H9 (cell line): ENCODE results near the gene GPR176. TPM values are rescaled to one million over a fixed set of nuclear protein-coding genes. Genes with fewer than 3 reads are reported as not detected.

Experiments used
- DNase-seq: peaks from one replicate; pipeline ENCODE4 v3.0.0-alpha.2; 2017
- H2AFZ ChIP-seq: one replicate; pipeline ENCODE4 v1.6.1; 2013; ENCODE audit warnings: mild to moderate bottlenecking, low read length, control low read depth, moderate library complexity
- H2AK5ac ChIP-seq: 2 replicates; pipeline ENCODE4 v1.6.1; 2013; ENCODE audit warnings: low read length, control low read depth, mixed read lengths; ENCODE audit not compliant: insufficient read length
- H2BK120ac ChIP-seq: one replicate; pipeline ENCODE4 v1.6.1; 2013; ENCODE audit warnings: low read depth, mild to moderate bottlenecking, low read length, control low read depth, inconsistent platforms; ENCODE audit not compliant: poor library complexity, severe bottlenecking
- H2BK12ac ChIP-seq: 2 replicates; pipeline ENCODE4 v1.6.1; 2013; ENCODE audit warnings: low read length, control low read depth, mixed read lengths, low read depth; ENCODE audit not compliant: insufficient read length
- H2BK15ac ChIP-seq: 2 replicates; pipeline ENCODE4 v1.6.1; 2013; ENCODE audit warnings: low read depth, low read length, control low read depth
- H2BK20ac ChIP-seq: one replicate; pipeline ENCODE4 v1.6.1; 2013; ENCODE audit warnings: low read depth, mild to moderate bottlenecking, low read length, control low read depth, inconsistent platforms; ENCODE audit not compliant: poor library complexity, severe bottlenecking
- H2BK5ac ChIP-seq: 2 replicates; pipeline ENCODE4 v1.6.1; 2013; ENCODE audit warnings: low read length, control low read depth, mixed read lengths; ENCODE audit not compliant: insufficient read length
- H3K14ac ChIP-seq: 2 replicates; pipeline ENCODE4 v1.6.1; 2013; ENCODE audit warnings: low read length, control low read depth; ENCODE audit not compliant: insufficient read depth
- H3K18ac ChIP-seq: 2 replicates; pipeline ENCODE4 v1.6.1; 2013; ENCODE audit warnings: low read depth, mild to moderate bottlenecking, mixed read lengths, low read length, control low read depth; ENCODE audit not compliant: insufficient read length
- H3K23ac ChIP-seq: 2 replicates; pipeline ENCODE4 v1.6.1; 2013; ENCODE audit warnings: low read length, control low read depth, mixed read lengths, low read depth; ENCODE audit not compliant: insufficient read length
- H3K23me2 ChIP-seq: 2 replicates; pipeline ENCODE4 v1.6.1; 2013; ENCODE audit warnings: low read depth, mild to moderate bottlenecking, mixed read lengths, low read length, control low read depth; ENCODE audit not compliant: insufficient read length, poor library complexity, severe bottlenecking
- H3K27ac ChIP-seq: 2 replicates; pipeline ENCODE4 v1.5.1; 2013; ENCODE audit warnings: low read length, control low read depth, mixed read lengths, low read depth; ENCODE audit not compliant: insufficient read length
- H3K27me3 ChIP-seq: 2 replicates; pipeline ENCODE4 v1.6.1; 2013; ENCODE audit warnings: low read length, control low read depth, inconsistent platforms; ENCODE audit not compliant: insufficient read depth
- H3K4ac ChIP-seq: 2 replicates; pipeline ENCODE4 v1.6.1; 2013; ENCODE audit warnings: low read depth, mild to moderate bottlenecking, control low read depth, inconsistent platforms, low read length, moderate library complexity
- H3K4me1 ChIP-seq: 2 replicates; pipeline ENCODE4 v1.6.1; 2013; ENCODE audit warnings: low read length, control low read depth, inconsistent platforms; ENCODE audit not compliant: insufficient read depth
- H3K4me2 ChIP-seq: 2 replicates; pipeline ENCODE4 v1.6.1; 2013; ENCODE audit warnings: low read length, control low read depth, mixed read lengths; ENCODE audit not compliant: insufficient read length, insufficient read depth
- H3K56ac ChIP-seq: 2 replicates; pipeline ENCODE4 v1.6.1; 2013; ENCODE audit warnings: low read depth, mild to moderate bottlenecking, mixed read lengths, low read length, control low read depth; ENCODE audit not compliant: insufficient read length
- H3K79me1 ChIP-seq: 2 replicates; pipeline ENCODE4 v1.6.1; 2013; ENCODE audit warnings: low read depth, mild to moderate bottlenecking, moderate library complexity, low read length, control low read depth, inconsistent platforms; ENCODE audit not compliant: insufficient read depth, poor library complexity, severe bottlenecking
- H3K79me2 ChIP-seq: 2 replicates; pipeline ENCODE4 v1.6.1; 2013; ENCODE audit warnings: low read length, control low read depth, inconsistent platforms; ENCODE audit not compliant: insufficient read depth
- H3K9ac ChIP-seq: 2 replicates; pipeline ENCODE4 v1.6.1; 2013; ENCODE audit warnings: low read length, control low read depth, mixed read lengths; ENCODE audit not compliant: insufficient read length; ENCODE audit errors: extremely low read depth
- H3K9me3 ChIP-seq: one replicate; pipeline ENCODE4 v1.6.1; 2013; ENCODE audit warnings: low read depth, low read length, inconsistent platforms; ENCODE audit not compliant: control insufficient read depth
- H3T11ph ChIP-seq: one replicate; pipeline ENCODE4 v1.6.1; 2013; ENCODE audit warnings: mild to moderate bottlenecking, low read length, control low read depth, inconsistent platforms
- H4K20me1 ChIP-seq: one replicate; pipeline ENCODE4 v1.6.1; 2013; ENCODE audit not compliant: control insufficient read depth, insufficient read length, insufficient read depth
- H4K5ac ChIP-seq: 2 replicates; pipeline ENCODE4 v1.6.1; 2013; ENCODE audit warnings: low read depth, mild to moderate bottlenecking, mixed read lengths, low read length, control low read depth; ENCODE audit not compliant: insufficient read length
- H4K8ac ChIP-seq: replicated peaks from 2 replicates; pipeline ENCODE4 v1.6.1; 2013; ENCODE audit warnings: low read length, control low read depth, mixed read lengths, low read depth; ENCODE audit not compliant: insufficient read length
- H4K91ac ChIP-seq: 2 replicates; pipeline ENCODE4 v1.6.1; 2013; ENCODE audit warnings: low read depth, mild to moderate bottlenecking, moderate library complexity, mixed read lengths, low read length, control low read depth; ENCODE audit not compliant: insufficient read length
- H3K27ac Mint-ChIP-seq, 3 experiments: 2 replicates in 2 of 3; 3 replicates in 1 of 3; pipeline ENCODE4 v1.8.0; 2020 to 2021; ENCODE audit warnings: mixed read lengths in 3 of 3, mild to moderate bottlenecking in 1 of 3, moderate library complexity in 1 of 3
- H3K27me3 Mint-ChIP-seq: 2 replicates; pipeline ENCODE4 v1.8.0; 2021; ENCODE audit warnings: low read depth, mild to moderate bottlenecking, moderate library complexity, mixed read lengths
- H3K36me3 Mint-ChIP-seq, 3 experiments: 2 replicates in 2 of 3; 3 replicates in 1 of 3; pipeline ENCODE4 v1.8.0; 2020 to 2021; ENCODE audit warnings: low read depth in 3 of 3, mixed read lengths in 3 of 3; ENCODE audit not compliant: insufficient read depth in 1 of 3
- H3K4me1 Mint-ChIP-seq, 2 experiments: 2 replicates each; pipeline ENCODE4 v1.8.0; 2020; ENCODE audit warnings: mixed read lengths in 2 of 2
- H3K4me3 Mint-ChIP-seq, 2 experiments: 2 replicates in 1 of 2; 3 replicates in 1 of 2; pipeline ENCODE4 v1.8.0; 2020 to 2021; ENCODE audit warnings: mild to moderate bottlenecking in 2 of 2, mixed read lengths in 2 of 2, moderate library complexity in 1 of 2
- H3K9me3 Mint-ChIP-seq, 2 experiments: 2 replicates in 1 of 2; 3 replicates in 1 of 2; pipeline ENCODE4 v1.8.0; 2020; ENCODE audit warnings: mild to moderate bottlenecking in 2 of 2, mixed read lengths in 2 of 2, moderate library complexity in 1 of 2
- CTCF ChIP-seq: fragments of 200-600 bp; sonication (generic); conservative IDR thresholded peaks from 3 replicates; pipeline ENCODE4 v1.8.0; 2021; ENCODE audit warnings: antibody characterized with exemption, mild to moderate bottlenecking
- WGBS: extraction: QIAGEN DNeasy Blood & Tissue Kit; methylation state at CpG from one replicate; pipeline ENCODE4 v1.1.7; 2013; ENCODE audit warnings: missing lambda C conversion rate, low lambda C conversion rate, mixed read lengths; ENCODE audit not compliant: insufficient read length; ENCODE audit errors: extremely low coverage; 5-methylcytosine and 5-hydroxymethylcytosine counted together
- total RNA-seq: library from RNA; stranded (reverse); gene quantifications from 2 replicates; pipeline ENCODE4 v1.2.1, GENCODE V29; 2021

The GPR176 gene
- total RNA-seq, 1 experiment from 2014 or later, result 132 TPM

GRCh38 chr15:39846108-39846507 lies 74.0 kb downstream of the GPR176 start:
- H2BK15ac ChIP-seq, result no peak overlapping the region
- Mint-ChIP-seq H3K4me1 (peaks cover 44 to 84% of the 10 kb centered on the region in 2 experiments), H3K4me3 (no peak overlapping the region), H3K27ac (peak overlapping the region in 1 of 3 experiments; percentile 91; a peak in 2 of 7 replicates), H3K27me3 (no peaks in the 10 kb centered on the region), H3K9me3 (peaks cover 0 to 9% of the 10 kb centered on the region in 2 experiments; a peak in 1 of 5 replicates), H3K36me3 (peaks cover 15 to 28% (median 22%) of the 10 kb centered on the region in 3 experiments)
- no CpG with 5 or more reads among the region's 2 CpGs for WGBS
- no peak overlapping the region for H2BK5ac ChIP-seq
- H3K79me1 ChIP-seq, result peaks cover 5% of the 10 kb centered on the region
- H3K56ac ChIP-seq, result no peak overlapping the region
- no peak overlapping the region for H2BK120ac ChIP-seq
- H4K8ac ChIP-seq, result no peak overlapping the region
- H3K4me1 ChIP-seq, result peaks cover 3% of the 10 kb centered on the region
- no peak overlapping the region for H3K18ac ChIP-seq
- H3K4ac ChIP-seq, result no peak overlapping the region
- TF ChIP-seq CTCF, result no peak
- H4K5ac ChIP-seq, result no peak overlapping the region
- no peak overlapping the region for H2BK12ac ChIP-seq
- H3T11ph ChIP-seq, result no peak overlapping the region
- DNase-seq, result no peak
- no peak overlapping the region for H2AFZ ChIP-seq
- H2BK20ac ChIP-seq, result no peak overlapping the region
- no peak overlapping the region for H3K23ac ChIP-seq
- peaks cover 28% of the 10 kb centered on the region; the same call in 1 of the 2 replicates for H3K79me2 ChIP-seq
- no peaks in the 10 kb centered on the region for H4K20me1 ChIP-seq
- no peak overlapping the region for H2AK5ac ChIP-seq
- no peak overlapping the region for H3K27ac ChIP-seq
- no peak overlapping the region for H4K91ac ChIP-seq
- H3K9me3 ChIP-seq, result no peaks in the 10 kb centered on the region
- no peaks in the 10 kb centered on the region for H3K27me3 ChIP-seq
- no peaks in the 10 kb centered on the region for H3K23me2 ChIP-seq
- no peak overlapping the region for H3K9ac ChIP-seq
- H3K14ac ChIP-seq, result no peak overlapping the region
- no peak overlapping the region for H3K4me2 ChIP-seq
